IPS DF 19.7 (cell line): ENCODE results near the gene ERN1.

ENCODE experiments used
- DNase-seq: peaks from one replicate; pipeline ENCODE4 v3.0.0-alpha.2; 2013; ENCODE audit warnings: low read depth, low spot score

Gene ERN1

GRCh38 chr17:64110379-64111152 is 19.4 kb downstream of the ERN1 start:
- DNase-seq: no peak

- DNase-seq: no peak
Measured at GRCh38 chr17:64109400-64109799, 20.5 kb downstream of the ERN1 start.

GRCh38 chr17:64107500-64108236 is 22.3 kb downstream of the ERN1 start:
- DNase-seq: no peak

GRCh38 chr17:64106918-64107317 is 23.0 kb downstream of the ERN1 start:
- DNase-seq: no peak

- no peak for DNase-seq
Measured at GRCh38 chr17:64103391-64104364, 26.3 kb downstream of the ERN1 start.

- DNase-seq: no peak
Measured at GRCh38 chr17:64102627-64103390, 27.1 kb downstream of the ERN1 start.

- DNase-seq: no peak
Measured at GRCh38 chr17:64099543-64099942, 30.4 kb downstream of the ERN1 start.

- DNase-seq: no peak
Measured at GRCh38 chr17:64097196-64097936, 32.6 kb downstream of the ERN1 start.

- no peak for DNase-seq
Measured at GRCh38 chr17:64096037-64096436, 33.9 kb downstream of the ERN1 start.

GRCh38 chr17:64095144-64095882 is 34.6 kb downstream of the ERN1 start:
- DNase-seq: peak; percentile 35

- DNase-seq: no peak
Measured at GRCh38 chr17:64094412-64094811, 35.5 kb downstream of the ERN1 start.

- no peak for DNase-seq
Measured at GRCh38 chr17:64092952-64093451, 36.9 kb downstream of the ERN1 start.

GRCh38 chr17:64092113-64092512 is 37.8 kb downstream of the ERN1 start:
- no peak for DNase-seq

- no peak for DNase-seq
Measured at GRCh38 chr17:64091571-64091970, 38.4 kb downstream of the ERN1 start.

- DNase-seq: no peak
Measured at GRCh38 chr17:64091116-64091515, 38.8 kb downstream of the ERN1 start.

GRCh38 chr17:64090144-64090543 is 39.8 kb downstream of the ERN1 start:
- no peak for DNase-seq

GRCh38 chr17:64087252-64088005 is 42.5 kb downstream of the ERN1 start:
- DNase-seq: no peak

GRCh38 chr17:64085650-64086005 is 44.3 kb downstream of the ERN1 start:
- DNase-seq: no peak
